ENCODE results near the gene GSK3B.

Gene GSK3B

DNA sequence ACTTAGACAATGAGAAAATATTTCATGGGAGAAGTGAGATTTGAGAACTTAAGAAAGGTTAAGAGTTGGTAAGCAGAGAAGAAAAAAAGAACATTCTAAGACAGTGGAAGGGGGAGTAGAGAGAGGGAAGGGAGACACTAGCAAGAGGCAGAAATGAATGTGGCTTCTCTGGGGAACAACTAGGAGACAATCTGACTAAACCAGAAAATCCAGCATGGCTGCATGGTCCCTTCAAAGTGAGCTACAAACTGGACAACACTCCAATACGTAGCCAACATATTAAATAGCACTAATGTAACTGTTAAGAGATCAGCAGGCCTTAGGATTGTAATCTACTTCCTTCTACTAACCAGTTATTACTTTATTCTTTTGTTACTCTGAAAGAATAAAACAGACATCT, 222.7 kb downstream of the GSK3B start:
- no peak for DNase-seq

DNA sequence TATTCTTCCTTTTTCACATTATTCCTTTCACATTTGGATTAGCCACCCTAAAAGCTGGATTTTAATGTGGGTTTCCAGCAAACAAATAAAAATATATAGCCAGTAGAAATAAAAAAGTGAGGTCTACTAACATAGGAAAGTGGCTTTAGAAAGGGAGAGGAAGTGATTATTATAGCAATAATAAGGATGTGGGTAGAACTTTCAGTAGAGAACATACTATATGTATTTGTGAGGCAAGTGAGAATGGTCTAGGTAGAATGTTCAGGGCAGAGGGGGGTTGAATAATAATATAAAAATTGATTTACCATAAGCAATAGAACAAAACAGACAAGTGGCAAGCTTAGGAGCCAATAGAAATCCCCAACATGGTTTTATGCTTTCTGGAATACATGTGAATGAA, 223.7 kb downstream of the GSK3B start:
- no peak for DNase-seq

DNA sequence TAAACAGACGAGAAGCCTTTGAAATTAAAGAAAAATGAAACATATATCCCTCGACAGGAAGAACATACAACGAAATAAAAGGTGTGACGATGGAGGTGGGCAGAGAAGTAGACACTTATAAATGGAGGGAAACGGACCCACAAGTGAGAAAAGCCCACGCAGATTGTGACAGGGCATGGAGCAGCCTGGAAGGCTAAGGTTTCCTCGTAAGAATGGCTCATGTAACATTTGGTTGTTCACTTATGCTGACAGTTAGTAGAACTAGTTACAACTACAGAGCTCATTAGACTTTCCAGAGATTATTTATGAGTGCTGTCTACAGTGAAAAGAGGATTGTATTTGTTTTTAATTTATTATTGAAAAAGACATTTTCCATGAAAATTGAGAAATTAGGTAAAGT, 229.8 kb downstream of the GSK3B start:
- DNase-seq = no peak

DNA sequence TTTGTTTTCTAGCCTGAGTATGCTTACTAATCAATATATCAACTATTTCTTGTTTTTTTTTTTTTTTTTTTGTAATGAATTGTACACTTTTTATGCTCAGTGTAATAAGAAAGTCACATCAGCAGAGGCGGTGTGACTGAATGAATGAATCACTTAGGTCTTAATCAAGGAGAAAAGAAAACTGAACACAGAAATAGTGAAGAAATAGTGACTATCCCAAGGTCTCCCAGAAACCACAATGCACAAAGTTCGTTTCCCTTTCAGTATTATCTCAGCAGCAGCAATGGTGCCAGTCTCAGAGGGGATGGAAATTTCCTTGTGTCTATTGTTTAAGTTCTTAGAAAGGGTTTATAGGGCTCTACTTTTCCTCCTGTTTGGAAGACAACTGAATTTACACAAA, 231.6 kb downstream of the GSK3B start:
- DNase-seq = no peak

DNA sequence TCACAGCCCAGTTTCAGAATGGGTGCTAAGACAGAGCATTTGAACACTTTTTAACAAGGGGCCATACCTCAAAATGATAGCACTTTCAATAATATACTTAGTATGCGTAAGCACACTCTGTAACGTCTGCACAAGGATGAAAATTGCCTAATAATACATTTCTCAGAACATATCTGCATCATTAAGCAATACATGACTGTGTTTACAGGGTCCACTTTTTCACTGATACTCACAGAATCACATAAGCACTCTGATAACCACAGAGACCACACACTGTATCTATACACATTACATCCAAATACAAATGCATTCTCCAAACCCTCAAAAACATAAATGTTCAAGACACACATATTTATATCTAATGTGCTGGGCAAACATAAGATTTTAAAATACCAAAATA, 232.6 kb downstream of the GSK3B start:
- DNase-seq = no peak

DNA sequence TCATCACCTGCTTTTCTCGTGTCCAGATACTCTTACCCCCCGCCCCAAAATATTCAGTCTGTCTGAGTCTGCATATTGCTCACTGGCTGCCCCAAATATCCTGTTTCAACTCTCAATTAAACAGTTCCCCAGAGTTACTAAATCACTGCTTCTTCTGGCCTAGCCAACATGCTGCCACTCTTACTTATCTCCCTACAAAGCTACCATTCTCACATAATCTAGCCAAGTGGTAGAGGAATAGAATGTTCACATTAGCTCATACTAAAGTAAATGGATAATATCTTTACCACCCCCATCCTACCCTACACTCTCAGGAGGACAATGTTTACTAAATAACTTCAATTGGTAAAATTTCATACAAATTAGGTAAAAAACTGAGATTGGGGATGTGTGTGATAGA, 234.5 kb downstream of the GSK3B start:
- DNase-seq = no peak

DNA sequence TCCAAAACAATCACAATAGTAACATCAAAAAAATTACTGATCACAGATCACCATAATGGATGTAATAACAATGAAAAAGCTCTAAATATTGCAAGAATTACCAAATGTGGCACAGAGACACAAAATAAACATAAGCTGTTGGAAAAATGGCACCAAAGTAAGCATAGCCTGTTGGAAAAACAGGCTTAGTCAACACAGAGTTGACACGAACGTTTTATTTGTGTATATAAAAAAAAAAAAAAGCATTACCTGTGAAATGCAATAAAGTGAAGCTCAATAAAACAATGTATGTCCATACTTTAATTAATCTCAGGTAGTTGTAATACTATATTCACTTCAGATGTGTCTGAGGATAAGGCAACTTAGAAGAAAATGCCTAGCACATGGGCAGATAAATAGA, 235.3 kb downstream of the GSK3B start:
- no peak for DNase-seq

DNA sequence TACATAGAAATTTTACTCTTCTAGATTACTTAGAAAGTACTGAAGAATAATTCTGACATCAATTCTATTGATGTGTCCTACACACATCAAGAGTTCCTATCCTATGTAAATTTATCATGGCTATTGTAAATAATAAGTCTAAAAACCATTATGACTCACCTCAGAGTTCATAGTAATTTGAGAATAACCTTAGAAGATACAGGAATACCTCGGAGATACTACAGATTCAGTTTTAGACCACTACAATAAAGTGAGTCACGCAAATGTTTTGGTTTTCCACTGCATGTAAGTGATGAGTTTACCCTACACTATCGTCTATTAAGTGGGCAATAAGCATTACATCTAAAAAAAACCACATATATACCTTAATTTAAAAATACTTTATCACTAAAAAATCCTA, 237.6 kb downstream of the GSK3B start:
- no peak for DNase-seq

DNA sequence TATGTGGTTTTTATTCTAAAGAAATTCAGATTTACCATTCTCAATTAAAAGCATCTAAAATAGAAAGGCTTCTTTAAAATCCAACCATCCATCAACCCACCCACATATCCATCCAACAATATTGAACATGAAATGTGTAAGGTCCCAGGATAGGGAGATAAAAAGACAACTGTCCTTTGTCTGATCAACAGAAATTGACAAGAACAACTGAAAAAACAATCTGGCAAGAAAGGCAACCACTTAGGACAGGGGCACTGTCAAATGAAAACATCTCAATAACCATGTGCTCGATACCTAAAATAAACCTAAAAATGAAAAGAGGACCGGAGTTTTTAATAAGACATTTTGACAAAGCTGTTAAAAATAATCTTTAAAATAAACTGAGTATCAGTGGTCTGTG, 245.1 kb downstream of the GSK3B start:
- DNase-seq = no peak

DNA sequence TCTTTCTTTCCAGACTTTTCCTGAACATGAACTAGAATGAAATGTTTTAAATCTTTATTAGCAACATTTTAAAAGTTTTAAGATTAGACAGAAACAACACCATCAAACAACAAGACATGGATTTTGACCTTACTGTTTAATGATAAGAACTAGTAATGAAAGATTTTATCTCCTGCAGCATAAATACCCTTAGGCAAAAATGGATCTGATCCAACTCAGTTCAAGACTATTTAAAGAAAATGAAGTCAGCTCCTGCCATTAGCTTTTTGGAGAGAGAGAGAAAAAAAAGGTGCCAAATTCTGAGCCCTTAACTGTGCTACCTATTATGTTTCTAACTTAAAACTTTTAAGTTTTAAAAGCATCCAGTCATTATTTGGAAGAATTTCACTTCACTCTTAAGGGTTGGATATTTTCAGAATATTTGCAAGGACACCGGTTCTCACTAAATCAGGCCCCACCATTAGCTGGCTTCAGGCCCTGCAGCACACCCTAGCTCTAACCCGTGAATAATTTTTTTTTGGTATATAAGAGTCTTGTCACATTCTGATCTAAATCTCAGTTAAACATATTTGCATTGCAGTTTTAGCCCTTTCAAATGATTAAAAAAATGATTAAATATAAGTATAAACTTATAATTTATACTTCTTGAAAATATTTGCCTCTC, 252.3 kb downstream of the GSK3B start:
- no peak for DNase-seq

DNA sequence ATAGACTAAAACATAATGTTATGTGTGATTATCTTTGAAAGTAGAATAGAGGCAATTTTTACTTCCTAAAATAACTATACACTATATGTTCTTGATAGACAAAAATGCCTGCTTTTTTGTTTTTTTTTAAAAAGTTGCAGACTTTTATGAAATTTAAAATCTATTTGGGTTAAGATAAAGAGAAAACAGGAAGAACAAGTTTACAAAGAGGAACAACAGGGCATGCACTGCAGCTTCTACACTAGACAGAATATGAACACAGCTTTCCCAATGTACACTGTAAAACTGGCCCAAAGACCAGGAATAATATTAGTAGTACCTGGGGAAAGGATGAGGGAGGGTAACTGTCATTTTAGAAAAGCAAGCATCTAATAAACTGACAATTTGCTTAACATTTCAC, 258.7 kb downstream of the GSK3B start:
- no peak for DNase-seq

DNA sequence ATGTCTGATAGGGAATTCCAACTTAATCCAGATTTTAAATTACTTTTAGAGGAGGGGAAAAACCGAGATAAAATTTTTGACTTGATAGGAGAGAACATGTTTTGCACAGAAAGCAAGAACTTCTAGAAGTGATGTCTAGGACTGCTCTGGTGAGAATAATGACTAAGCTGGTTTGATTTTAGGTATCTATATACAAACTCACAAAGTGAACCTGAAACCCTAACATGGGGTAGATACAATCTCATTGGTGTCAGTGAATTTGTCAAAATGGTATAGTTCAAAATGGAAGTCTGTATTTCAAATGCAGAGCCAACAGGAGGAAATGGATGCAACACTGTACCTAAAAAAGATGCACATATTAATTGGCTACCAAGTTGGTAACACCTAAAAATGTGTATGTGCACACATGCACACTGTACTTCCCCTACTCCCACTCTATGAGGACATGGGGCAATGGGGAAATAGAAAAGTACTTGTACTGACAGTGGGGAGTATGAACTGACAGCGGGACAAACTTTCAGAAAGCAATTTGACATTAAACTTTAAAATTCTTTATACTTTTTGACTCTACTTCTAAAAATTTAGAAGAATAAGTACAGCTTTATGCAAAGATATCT, 259.4 kb downstream of the GSK3B start:
- DNase-seq = no peak

DNA sequence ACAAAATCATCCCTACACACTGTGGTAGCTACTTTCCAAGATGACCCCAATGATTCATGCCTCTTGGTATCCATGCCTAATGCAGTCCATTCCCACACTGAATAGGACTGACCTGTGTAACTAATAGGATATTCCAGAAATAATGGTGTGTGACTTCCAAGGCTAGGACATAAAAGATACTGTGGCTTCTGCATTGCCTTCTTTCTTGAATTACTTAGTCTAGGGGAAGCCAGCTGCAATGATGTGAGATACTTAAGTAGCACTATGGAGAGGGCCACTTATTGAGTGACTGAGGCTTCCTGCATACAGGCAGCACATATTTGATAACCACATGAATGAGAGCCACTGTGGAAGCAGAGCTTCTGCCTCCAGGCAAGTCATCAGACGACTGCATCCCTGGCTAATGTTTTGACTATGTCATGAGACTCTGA, 262.3 kb downstream of the GSK3B start:
- no peak for DNase-seq

DNA sequence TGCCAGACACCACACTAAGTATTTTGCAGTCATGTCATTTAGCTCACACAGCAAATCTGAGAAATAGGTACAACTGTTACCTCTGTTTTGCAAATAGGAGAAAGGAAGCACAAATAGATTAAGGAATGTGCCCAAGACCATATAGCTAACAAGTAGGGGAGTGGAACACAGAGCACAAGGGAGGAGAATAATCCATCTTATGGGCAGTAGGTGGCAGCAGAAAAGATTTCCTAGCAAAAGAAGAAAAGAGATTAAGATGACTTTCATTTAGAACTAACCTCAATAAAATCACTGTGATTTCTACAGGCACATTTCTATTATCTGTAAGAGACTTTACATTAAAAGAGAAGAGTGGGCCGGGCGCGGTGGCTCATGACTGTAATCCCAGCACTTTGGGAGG, 263.2 kb downstream of the GSK3B start:
- no peak for DNase-seq

DNA sequence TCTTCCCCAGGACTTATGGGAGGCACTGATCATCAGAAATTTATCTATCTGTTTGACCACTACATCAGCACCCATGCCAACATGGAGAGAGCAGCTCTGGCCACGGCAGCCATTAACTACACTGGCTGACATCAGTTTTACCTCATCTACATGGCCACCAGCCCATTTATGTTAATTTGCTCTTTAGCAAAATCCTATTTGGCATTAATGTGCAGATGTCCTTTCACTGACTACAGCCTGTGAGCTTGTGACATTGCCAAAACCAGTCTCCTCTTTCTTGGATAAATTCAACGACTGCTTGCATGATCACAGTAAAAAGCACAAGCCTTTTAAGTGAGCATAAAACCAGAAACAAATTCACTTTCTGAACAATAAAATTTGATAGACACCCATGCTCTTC, 264.8 kb downstream of the GSK3B start:
- DNase-seq = no peak

DNA sequence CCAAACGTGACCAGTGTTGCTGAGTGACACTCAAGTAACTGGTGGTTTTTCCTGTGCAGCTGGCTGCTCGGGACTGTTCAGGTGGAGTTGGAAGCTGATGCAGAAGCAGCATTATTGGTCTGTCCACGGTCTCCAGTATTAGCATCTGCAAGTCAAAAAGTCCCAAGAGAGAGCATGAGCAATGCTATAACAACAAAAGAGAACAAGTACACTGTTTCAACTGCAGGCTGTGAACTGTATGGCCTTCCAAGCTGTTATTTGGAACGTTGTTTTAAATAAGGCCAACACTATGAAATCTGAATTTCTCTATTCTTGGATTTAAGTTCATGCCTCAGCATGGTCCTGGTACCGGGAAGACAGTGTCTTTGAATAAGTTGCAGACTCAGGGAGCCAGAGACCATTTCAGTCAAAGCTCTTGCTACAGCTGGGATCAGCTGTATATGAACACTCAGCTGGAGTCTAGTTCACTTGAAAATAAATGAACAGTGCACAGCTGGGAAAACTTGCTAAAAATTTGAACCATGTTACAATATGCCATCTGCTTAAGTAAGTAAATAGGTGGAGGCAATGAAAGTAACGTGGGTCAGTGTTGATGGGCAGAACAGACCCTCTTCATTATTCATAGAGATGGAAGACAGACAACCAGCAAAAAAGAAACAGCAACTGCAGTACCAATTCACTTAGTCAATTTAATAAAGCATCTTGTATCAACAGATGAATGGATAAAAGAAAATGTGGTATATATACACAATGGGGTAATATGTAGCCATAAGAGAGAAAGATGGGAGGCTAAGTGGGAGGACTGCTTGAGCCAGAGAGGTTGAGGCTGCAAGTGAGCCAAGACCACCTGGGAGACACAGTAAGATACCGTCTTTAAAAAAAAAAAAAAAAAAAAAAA, 267.3 kb downstream of the GSK3B start:
- DNase-seq = no peak

DNA sequence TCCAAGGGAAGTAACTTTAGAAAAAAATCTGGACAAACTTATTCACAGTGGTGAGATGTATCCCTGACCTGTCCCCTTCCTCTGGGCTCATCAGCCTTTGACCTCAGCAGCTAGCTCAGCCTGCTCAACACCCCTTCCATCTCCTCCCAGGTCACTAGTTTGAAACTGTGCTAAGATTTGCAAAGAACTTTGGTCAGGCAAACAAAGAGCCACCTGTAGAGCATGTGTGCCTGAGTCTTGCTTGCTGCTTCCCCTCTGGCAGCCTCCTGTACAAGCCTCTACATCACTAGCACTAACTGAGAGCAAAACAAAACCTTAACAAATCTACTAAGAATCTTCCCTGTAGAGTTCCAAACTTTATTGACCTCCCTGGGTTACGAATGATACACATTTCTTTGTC, 268.4 kb downstream of the GSK3B start:
- DNase-seq = no peak

DNA sequence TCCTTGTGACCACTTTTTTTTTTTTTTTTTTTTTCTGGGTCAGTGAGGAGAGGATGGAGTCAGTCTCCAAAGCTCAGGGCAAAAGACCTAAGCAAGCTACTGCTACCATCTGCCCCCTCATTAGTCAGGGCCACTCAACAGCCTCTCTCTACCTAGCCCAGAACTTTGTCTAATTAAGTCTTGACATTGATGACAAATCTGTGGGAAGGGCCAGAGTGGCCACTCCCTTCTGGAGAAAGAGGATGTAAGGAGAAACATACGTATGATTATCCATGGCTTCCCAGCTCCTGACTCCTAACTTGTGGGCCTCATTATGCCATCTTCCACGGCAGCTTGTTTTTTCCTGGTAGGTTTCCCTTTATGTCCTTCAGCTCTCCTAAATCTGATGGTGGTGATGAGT, 274.4 kb downstream of the GSK3B start:
- DNase-seq = no peak

DNA sequence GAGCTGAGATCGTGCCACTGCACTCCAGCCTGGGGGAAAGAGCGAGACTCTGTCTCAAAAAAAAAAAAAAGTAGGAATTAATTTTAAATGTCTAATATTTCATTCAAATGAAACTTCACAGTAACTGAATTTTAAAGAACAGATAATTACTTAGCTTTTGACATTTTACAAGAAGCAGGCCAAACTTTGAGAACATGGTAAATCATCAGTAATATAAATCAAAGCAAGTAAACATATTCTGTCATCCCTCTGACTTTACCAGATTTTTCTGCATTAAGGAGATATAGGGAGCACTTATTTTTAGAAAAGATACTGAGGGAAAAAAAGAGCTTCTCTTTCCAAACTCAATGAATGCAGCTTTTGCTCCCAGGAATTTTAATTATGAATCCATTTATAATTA, 275.3 kb downstream of the GSK3B start:
- DNase-seq = no peak

DNA sequence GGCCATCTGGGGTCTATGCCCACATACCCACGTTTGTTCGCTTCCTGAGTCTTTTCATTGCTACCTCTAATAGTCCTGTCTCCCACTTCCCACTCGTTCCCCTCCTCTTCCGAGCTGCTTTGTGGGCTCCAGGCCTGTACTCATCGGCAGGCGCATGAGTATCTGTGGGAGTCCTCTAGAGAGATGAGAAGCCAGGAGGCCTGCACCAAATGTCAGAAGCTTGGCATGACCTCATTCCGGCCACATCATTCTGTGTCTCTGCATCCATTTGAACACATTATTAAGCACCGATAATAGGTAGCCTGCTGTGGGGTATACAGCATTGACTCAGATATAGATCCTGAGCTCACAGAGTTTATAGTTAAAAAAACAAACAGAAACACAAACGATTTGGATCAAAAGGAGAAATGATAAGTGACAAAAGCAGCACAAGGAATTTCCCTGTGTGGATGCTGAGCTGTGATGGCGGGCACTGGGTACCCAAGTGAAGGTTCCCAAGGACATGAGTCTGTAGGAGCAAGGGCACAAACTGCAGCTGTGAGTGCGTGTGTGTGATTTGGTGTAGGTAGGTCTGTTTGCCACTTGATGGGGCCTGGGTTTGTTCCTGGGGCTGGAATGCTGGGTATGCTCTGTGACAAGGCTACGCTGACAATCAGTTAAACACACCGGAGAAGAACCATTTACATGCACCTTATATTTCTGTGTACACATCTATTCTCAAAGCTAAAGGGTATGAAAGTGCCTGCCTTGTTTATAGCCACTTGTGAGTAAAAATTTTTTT, 276.5 kb downstream of the GSK3B start:
- no peak for DNase-seq

DNA sequence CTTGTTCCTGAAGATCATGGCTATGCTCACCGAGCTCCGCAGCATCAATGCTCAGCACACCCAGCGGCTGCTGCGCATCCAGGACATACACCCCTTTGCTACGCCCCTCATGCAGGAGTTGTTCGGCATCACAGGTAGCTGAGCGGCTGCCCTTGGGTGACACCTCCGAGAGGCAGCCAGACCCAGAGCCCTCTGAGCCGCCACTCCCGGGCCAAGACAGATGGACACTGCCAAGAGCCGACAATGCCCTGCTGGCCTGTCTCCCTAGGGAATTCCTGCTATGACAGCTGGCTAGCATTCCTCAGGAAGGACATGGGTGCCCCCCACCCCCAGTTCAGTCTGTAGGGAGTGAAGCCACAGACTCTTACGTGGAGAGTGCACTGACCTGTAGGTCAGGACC, 277.2 kb downstream of the GSK3B start:
- no peak for DNase-seq

DNA sequence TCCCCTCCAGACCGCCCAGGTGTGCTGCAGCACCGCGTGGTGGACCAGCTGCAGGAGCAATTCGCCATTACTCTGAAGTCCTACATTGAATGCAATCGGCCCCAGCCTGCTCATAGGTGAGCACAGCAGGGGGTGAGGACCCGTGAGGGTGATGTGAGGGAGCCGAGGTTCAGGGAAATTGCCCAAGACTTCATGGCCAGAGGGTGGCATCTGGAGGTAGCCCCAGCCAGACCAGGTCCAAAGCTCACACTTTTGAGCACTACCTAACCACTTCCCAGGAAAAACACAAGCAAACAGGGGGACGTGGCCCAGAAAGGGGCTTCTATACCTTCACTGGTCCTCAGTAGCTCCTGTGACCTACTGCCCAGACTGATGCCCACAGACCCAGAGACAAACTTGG, 278.5 kb downstream of the GSK3B start:
- no peak for DNase-seq

DNA sequence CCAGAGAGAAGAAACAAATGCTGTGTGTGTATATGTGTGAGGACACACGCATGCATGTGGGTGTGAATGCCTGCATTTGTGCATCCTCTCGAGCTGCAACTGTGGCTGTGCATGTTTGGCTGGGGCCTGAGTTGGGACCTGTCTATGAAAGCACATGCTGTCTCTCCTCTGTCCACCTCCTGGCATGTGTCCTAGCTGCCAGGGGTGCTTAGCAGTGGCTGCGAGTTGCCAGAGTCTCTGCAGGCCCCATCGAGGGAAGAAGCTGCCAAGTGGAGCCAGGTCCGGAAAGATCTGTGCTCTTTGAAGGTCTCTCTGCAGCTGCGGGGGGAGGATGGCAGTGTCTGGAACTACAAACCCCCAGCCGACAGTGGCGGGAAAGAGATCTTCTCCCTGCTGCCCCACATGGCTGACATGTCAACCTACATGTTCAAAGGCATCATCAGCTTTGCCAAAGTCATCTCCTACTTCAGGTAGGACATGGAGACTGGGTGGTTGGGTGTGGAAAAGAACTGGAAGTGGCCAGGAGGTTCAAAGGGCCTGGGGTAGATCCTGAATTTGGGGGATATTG, 281.7 kb downstream of the GSK3B start:
- no peak for DNase-seq
